PC-9 (cell line): Measurements from ENCODE around the gene DLX4. TPM values are rescaled to one million over a fixed set of nuclear protein-coding genes. Genes with fewer than 3 reads are reported as not detected.

Experiments
- BruUV-seq: library from RNA; stranded (reverse); fragments of 400-500 nt; replicated peaks from 2 replicates; lab custom pipeline; 2021; lab: Mats Ljungman, UMichigan
- CTCF ChIA-PET: fragments of 300-600 bp; sonication (Branson Sonifier 250); formaldehyde crosslinking; loops from one replicate; lab custom pipeline; 2022; ENCODE audit warnings: antibody characterized with exemption; lab: Charles Lee
- POLR2A ChIA-PET: fragments of 300-600 bp; sonication (Branson Sonifier 250); formaldehyde crosslinking; loops from one replicate; lab custom pipeline; 2022; ENCODE audit warnings: antibody characterized with exemption; ENCODE audit not compliant: unreplicated experiment; lab: Charles Lee
- DNase-seq, 2 experiments: peaks; one replicate each; pipeline versions ENCODE4 v3.0.0 to v3.0.0-alpha.2; 2015 to 2022; ENCODE audit warnings: mixed read lengths in 1 of 2
- H2AFZ ChIP-seq: fragments of 200-600 bp; sonication (generic); 2 replicates; pipeline ENCODE4 v1.8.1; 2017; ENCODE audit warnings: antibody characterized with exemption
- H3F3A ChIP-seq: fragments of 200-600 bp; sonication (generic); 2 replicates; pipeline ENCODE4 v1.8.1; 2017; ENCODE audit warnings: antibody characterized with exemption, mild to moderate bottlenecking, low read depth; ENCODE audit not compliant: insufficient read depth
- H3K27ac ChIP-seq: fragments of 200-600 bp; sonication (generic); 2 replicates; pipeline ENCODE4 v1.6.1; 2016; ENCODE audit warnings: mixed run types
- H3K27me3 ChIP-seq: fragments of 200-600 bp; sonication (generic); 2 replicates; pipeline ENCODE4 v1.6.1; 2016; ENCODE audit warnings: low read depth, mixed run types; ENCODE audit not compliant: insufficient read depth
- H3K36me3 ChIP-seq: fragments of 200-600 bp; sonication (generic); 2 replicates; pipeline ENCODE4 v1.6.1; 2016; ENCODE audit warnings: low read depth, mixed run types
- H3K4me1 ChIP-seq: fragments of 200-600 bp; sonication (generic); replicated peaks from 2 replicates; pipeline ENCODE4 v1.6.1; 2016; ENCODE audit warnings: mixed run types; ENCODE audit not compliant: insufficient read depth
- H3K4me2 ChIP-seq: fragments of 200-600 bp; sonication (generic); 2 replicates; pipeline ENCODE4 v1.6.1; 2017; ENCODE audit warnings: mixed run types
- H3K4me3 ChIP-seq: fragments of 200-600 bp; sonication (generic); 2 replicates; pipeline ENCODE4 v1.6.1; 2016; ENCODE audit warnings: mixed run types
- H3K79me2 ChIP-seq: fragments of 200-600 bp; sonication (generic); 2 replicates; pipeline ENCODE4 v1.6.1; 2017; ENCODE audit warnings: low read depth, mixed run types
- H3K9me2 ChIP-seq: fragments of 200-600 bp; sonication (generic); 2 replicates; pipeline ENCODE4 v1.8.1; 2017; ENCODE audit warnings: mild to moderate bottlenecking; ENCODE audit not compliant: insufficient read depth
- H3K9me3 ChIP-seq: fragments of 200-600 bp; sonication (generic); 2 replicates; pipeline ENCODE4 v1.8.1; 2016; ENCODE audit warnings: low read depth; ENCODE audit not compliant: insufficient read depth
- H4K20me1 ChIP-seq: fragments of 200-600 bp; sonication (generic); 2 replicates; pipeline ENCODE4 v1.8.1; 2017; ENCODE audit not compliant: insufficient read depth
- EZH2 ChIP-seq: fragments of 200-600 bp; sonication (generic); IDR thresholded peaks from 2 replicates; pipeline ENCODE4 v1.8.0; 2017; ENCODE audit warnings: antibody characterized with exemption, low read depth
- intact Hi-C: fragments of 100-400 bp; cut with micrococcal nuclease; formaldehyde crosslinking; loops from one replicate; pipeline ENCODE4 v1.10.0; 2022; ENCODE audit not compliant: unreplicated experiment
- total RNA-seq: library from RNA; stranded (reverse); gene quantifications from 2 replicates; pipeline ENCODE4 v1.2.3, GENCODE V29; 2021
- TF ChIP-seq, protein P1 (sequence below): fragments of 200-600 bp; sonication (generic); conservative IDR thresholded peaks from 2 replicates; pipeline ENCODE4 v1.6.1; 2017; ENCODE audit warnings: mixed run types, antibody characterized with exemption, mild to moderate bottlenecking, moderate library complexity

Gene DLX4
- total RNA-seq, 1 experiment from 2014 or later, result 8.8 TPM

DNA sequence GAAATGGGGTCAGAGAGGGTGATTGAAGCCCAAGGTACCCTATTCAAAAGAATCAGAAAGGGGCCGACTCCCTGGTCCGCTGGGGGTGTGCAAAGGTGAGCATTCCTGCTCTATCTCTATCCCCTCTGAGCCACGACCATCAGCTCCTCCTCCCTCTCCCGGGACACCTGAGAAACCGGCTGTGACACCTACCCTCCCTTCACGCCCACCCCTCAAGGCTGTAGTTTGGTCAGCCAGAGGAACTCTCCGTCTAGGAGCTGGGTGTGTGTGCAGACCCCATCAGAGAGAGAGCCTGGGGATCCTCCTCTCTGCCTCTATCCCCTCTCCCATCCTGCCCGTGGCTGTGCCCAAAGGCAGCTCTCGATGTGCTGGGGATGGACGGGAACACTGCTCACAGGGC lies 27.6 kb upstream of the DLX4 start:
- peaks cover 34% of the 10 kb centered on the region for H3K27me3 ChIP-seq
- H3K27ac ChIP-seq, result no peak overlapping the region
- no peaks in the 10 kb centered on the region for H3K9me2 ChIP-seq
- no peaks in the 10 kb centered on the region for H3K79me2 ChIP-seq
- POLR2A ChIA-PET, result no interaction called here
- no TSS peak for BruUV-seq
- no peak overlapping the region for H3K4me3 ChIP-seq
- H3K9me3 ChIP-seq, result no peaks in the 10 kb centered on the region
- no peak for DNase-seq
- intact Hi-C loops, result no loop called here
- no peaks in the 10 kb centered on the region for H4K20me1 ChIP-seq
- TF ChIP-seq EZH2, result no peak
- TF ChIP-seq, protein P1, sequence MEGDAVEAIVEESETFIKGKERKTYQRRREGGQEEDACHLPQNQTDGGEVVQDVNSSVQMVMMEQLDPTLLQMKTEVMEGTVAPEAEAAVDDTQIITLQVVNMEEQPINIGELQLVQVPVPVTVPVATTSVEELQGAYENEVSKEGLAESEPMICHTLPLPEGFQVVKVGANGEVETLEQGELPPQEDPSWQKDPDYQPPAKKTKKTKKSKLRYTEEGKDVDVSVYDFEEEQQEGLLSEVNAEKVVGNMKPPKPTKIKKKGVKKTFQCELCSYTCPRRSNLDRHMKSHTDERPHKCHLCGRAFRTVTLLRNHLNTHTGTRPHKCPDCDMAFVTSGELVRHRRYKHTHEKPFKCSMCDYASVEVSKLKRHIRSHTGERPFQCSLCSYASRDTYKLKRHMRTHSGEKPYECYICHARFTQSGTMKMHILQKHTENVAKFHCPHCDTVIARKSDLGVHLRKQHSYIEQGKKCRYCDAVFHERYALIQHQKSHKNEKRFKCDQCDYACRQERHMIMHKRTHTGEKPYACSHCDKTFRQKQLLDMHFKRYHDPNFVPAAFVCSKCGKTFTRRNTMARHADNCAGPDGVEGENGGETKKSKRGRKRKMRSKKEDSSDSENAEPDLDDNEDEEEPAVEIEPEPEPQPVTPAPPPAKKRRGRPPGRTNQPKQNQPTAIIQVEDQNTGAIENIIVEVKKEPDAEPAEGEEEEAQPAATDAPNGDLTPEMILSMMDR, result no peak
- no peak overlapping the region for H2AFZ ChIP-seq
- peaks cover 4% of the 10 kb centered on the region; the same call in 1 of the 2 replicates for H3F3A ChIP-seq
- H3K4me2 ChIP-seq, result no peak overlapping the region
- CTCF ChIA-PET, result interaction anchor here (0.6 kb wide), 1 partner anchor 136 kb away, joined by 4 read pairs; no protein-coding TSS in a partner anchor
- peaks cover 10% of the 10 kb centered on the region for H3K4me1 ChIP-seq
- no peaks in the 10 kb centered on the region for H3K36me3 ChIP-seq

- Histone ChIP-seq H4K20me1 (no peaks in the 10 kb centered on the region), H3K27ac (no peak overlapping the region), H3K79me2 (no peaks in the 10 kb centered on the region), H3K4me3 (no peak overlapping the region), H3F3A (no peaks in the 10 kb centered on the region; the same call in 1 of the 2 replicates), H3K4me1 (peaks cover 10% of the 10 kb centered on the region), H3K9me2 (no peaks in the 10 kb centered on the region), H3K36me3 (no peaks in the 10 kb centered on the region), H3K4me2 (no peak overlapping the region), H2AFZ (no peak overlapping the region), H3K27me3 (peaks cover 34% of the 10 kb centered on the region), H3K9me3 (no peaks in the 10 kb centered on the region)
- no TSS peak for BruUV-seq
- intact Hi-C loops, result no loop called here
- no peak for DNase-seq
- no peak for TF ChIP-seq EZH2
- TF ChIP-seq, protein P1, result no peak
- ChIA-PET POLR2A (no interaction called here), CTCF (no interaction called here)
Measured at GRCh38 chr17:49942947-49943346, 26.0 kb upstream of the DLX4 start.

DNA sequence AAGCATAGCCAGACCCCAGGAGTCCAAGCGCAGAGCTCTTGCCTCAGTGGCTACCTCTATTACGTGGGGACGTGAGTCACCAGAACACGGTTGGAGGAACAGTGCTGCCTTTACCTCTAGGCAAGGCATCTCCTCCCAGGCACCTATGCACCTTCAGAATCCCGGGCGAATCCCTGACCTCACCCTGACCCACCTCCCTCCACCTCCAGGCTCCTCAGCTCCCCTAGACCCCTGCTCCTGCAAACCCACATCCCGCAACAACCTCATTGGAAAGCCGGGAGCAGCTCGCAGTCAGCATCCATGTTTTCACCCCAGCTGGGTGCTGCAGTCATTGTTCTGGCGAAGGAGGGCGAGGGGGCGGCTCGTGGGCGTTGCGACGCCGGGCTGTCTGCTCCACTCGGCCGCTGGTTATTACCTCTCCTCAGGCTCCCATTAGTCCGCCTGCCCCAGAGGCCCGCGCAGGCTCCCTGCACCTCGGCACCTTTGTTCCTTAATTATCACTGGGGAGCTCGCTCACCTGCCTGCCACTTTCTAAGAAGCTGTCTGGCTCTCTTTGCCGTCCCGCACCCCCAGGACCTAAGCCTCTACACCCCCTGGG lies 24.6 kb upstream of the DLX4 start:
- no peak overlapping the region for H3K4me3 ChIP-seq
- no peak overlapping the region for H3K4me2 ChIP-seq
- H3K9me2 ChIP-seq, result no peaks in the 10 kb centered on the region
- TF ChIP-seq EZH2, result no peak
- TF ChIP-seq, protein P1, result no peak
- no peaks in the 10 kb centered on the region for H3K9me3 ChIP-seq
- CTCF ChIA-PET, result no interaction called here
- H3F3A ChIP-seq, result no peaks in the 10 kb centered on the region
- H3K36me3 ChIP-seq, result no peaks in the 10 kb centered on the region
- intact Hi-C loops, result no loop called here
- no peak for DNase-seq
- H2AFZ ChIP-seq, result no peak overlapping the region
- peaks cover 4% of the 10 kb centered on the region for H3K4me1 ChIP-seq
- no peaks in the 10 kb centered on the region for H3K79me2 ChIP-seq
- H3K27me3 ChIP-seq, result peaks cover 34% of the 10 kb centered on the region
- no TSS peak for BruUV-seq
- POLR2A ChIA-PET, result no interaction called here
- H3K27ac ChIP-seq, result no peak overlapping the region
- H4K20me1 ChIP-seq, result no peaks in the 10 kb centered on the region
